ENCODE results near the gene PHACTR3.

PHACTR3 gene

DNA sequence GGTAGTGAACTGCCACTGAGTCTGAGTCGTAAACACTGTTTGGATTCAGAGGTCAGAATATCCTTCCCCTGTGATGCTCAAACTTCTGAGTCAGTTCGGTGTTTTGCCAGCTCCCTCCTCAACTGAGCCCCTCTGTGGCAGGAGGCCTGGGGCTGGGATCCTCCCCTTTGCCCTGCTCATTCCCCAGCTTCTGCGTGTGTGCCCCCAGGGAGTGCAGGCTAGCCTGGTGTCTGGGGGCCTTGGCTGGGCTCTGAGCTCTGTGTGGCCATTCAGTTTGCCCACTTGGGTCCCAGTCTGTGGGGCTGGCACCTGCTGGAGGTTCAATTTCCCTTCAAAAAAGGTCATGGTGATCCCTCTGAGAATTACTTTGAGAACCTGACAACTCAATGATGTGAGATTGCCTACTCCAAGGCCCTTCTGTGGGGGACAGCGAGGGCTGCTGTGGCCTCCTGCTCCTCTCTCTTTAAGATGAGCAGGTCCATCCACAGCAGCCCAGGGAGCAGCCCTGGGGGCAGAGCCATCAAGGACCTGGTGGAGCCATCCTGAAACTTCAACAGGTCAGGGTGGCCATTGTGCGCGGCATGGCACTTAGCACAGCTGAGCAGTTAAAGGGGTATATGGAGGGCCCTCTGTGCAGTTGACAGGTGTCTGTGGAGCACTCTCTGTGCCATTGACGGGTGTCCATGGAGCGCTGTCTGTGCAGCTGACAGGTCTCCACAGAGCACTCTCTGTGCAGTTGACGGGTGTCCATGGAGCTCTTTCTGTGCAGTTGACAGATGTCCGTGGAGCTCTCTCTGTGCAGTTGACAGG lies 181.9 kb downstream of the PHACTR3 start:
- no peak for DNase-seq (ENCODE audit: extremely low read depth in 1 of 2, low read depth in 1 of 2)

DNA sequence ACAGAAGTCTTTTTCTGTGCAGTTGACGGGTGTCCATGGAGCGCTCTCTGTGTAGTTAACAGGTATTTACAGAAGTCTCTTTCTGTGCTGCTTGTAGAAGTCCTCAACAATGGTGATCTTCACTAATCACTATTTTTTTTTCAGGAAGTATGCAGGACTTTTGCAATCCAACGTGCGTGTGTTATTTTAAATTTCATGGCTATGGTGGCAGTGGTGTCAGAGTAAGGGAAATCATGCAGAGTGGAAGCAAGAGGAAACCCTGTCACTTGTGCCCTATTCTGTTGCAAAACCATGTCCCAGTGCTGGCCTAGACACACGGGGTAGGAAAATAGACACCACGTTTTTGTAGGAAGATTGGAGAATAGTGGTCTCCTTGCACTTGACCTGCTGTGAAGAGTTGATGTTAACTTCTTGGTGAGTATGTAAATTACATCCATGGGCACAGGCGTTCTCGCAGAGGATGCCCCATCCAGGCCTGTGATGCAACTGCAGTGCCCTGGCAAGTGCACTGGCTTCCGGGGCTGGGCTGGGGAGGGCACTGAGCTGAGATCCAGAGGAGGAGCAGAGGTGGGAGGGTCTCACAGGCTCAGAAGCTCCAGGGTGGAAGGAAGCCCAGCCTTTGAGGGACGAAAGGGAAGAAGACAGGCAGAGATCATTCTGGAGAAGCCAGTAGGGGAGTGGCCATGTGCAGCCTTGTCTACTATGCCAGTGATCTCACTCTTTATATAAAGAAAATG lies 182.6 kb downstream of the PHACTR3 start:
- DNase-seq (ENCODE audit: extremely low read depth in 1 of 2, low read depth in 1 of 2) = no peak

DNA sequence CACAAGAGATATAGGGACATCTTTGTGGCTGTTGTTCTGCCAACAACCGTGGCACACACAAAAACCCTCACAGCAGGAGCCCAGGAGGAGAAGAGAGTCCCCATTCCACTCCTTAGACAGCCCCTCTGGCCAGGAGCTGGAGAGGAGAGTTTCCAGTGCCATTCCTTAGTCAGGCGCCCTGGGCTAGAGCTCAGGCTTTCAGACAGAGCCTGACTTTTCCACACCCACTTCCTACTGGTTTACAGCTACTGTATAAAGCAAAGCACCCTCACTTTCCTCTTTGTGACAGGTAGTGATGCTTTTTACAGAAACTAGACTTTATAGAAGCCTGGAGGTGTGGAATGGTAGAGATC lies 183.2 kb downstream of the PHACTR3 start:
- no peak for DNase-seq (ENCODE audit: extremely low read depth in 1 of 2, low read depth in 1 of 2)

DNA sequence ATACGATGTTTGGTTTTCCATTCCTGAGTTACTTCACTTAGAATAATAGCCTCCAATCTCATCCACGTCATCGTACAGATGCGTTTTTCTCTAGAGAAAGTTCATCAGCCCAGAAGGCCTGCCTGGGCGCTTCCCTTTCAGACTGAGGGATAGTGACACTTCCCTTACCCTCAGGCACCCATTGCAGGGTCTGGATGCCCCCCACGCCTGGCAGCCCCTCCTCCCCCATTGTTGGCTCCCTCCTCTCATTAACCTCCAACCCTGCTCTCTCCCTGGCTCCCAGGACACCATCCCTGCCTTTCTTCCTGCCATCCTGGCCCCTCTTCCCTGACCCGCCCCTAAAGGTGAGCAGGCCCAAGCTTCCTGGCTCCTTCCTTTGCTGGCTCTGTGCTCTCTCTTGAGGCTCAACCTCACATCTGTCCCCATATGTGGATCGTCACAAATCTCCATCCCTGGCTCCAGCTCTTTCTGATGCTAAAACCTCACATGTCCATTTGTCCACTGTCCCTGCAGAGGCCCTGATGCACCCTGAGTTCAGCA lies 183.9 kb downstream of the PHACTR3 start:
- DNase-seq (ENCODE audit: extremely low read depth in 1 of 2, low read depth in 1 of 2) = no peak

DNA sequence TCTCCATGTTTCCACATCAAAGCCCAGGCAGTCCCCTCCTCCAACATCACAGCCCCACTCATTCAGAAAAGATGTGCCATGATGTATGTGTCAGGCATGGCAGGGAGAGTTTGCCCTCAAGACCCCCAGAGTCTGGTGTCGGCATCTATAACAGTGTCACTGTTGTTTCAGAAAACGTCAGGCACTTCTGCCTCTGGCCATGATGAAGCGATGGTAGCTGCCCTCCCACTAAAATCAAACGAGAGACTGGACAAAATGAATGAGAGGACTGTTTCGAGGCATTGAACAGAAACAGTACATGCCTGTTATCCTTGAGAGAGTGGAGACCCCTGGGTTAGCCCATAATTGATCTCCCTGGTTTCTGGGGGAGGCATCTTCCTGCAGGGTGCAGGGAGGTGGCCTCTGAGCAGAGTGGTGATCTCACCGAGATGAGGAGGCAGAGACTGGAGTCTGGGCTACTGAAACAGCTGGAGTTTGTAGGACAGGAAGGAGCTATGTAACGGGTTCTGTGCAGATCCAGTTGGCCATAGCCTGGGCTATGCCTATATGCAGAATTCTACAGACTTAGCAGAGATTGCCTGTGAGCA lies 184.6 kb downstream of the PHACTR3 start:
- DNase-seq (ENCODE audit: extremely low read depth in 1 of 2, low read depth in 1 of 2) = no peak

DNA sequence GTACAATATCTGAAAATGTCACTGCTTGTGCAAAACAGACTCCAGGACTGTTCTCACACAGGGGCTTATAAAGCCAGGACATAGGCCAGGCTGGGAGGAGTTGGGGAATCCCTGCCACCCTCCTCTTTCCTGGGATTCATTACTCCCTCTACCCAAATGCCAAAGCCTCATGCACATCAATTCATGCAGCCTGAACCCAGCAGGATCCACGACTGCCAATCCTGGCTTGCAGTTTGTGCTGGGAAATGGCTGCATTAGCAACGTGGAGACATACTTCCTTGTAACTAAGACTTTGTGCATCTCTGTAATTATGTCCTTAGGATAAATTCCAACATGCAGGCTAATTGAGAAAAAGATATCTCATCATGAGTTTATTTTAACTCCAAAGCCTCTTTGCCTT lies 185.3 kb downstream of the PHACTR3 start:
- DNase-seq (ENCODE audit: extremely low read depth in 1 of 2, low read depth in 1 of 2) = no peak

DNA sequence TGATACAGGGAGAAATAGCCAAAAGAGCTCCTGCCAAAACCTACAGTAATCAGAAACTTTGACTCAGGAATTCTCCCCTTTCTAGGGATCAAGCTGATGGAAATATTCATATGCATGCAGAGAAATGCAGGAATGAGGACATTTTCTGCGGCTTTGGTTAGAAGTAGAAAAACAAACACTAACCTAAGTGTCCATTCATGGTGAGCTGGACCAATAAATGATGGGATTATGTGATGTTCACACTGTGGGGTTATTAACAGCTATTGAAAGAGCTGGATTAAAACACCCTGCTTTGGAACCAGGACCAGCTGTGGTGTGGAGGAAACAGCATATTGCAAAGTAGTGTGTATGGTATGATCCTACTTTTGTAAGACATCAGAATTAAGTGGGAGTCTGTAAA lies 186.0 kb downstream of the PHACTR3 start:
- no peak for DNase-seq (ENCODE audit: extremely low read depth in 1 of 2, low read depth in 1 of 2)

DNA sequence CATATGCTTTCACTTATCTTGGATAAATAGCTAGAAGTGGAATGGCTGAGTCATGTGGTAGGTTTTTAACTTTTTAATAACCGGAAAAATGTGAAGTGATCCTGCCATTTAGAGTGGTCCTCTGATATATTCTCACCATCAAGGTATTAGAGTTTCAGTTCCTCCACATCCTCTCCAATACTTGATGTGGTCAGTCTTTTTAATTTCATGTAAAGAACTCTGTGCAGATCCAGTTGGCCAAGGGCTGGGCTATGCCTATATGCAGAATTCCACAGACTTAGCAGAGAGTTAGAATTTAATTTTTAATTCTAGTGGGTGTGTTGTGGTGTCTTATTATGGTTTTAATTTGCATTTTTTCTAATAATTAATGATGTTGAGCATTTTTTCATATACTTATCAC lies 188.0 kb downstream of the PHACTR3 start:
- DNase-seq (ENCODE audit: extremely low read depth in 1 of 2, low read depth in 1 of 2) = no peak

DNA sequence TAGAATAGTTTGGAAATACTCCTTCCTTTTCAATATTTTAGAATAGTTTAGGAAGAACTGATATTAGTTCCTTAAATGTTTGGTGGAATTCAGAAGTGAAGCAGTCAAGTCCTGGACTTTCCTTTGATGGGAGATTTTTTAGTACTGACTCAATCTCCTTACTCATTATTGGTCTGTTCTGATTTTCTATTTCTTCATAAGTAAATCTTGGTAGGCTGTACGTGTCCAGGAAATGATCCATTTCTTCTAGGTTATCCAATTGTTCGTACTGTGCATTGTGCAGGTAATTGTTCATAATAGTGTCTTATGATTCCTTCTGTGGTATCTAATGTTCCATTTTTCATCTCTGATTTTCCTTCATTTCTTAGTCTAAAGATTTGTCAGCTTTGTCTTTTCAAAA lies 190.2 kb downstream of the PHACTR3 start:
- DNase-seq (ENCODE audit: extremely low read depth in 1 of 2, low read depth in 1 of 2) = no peak

DNA sequence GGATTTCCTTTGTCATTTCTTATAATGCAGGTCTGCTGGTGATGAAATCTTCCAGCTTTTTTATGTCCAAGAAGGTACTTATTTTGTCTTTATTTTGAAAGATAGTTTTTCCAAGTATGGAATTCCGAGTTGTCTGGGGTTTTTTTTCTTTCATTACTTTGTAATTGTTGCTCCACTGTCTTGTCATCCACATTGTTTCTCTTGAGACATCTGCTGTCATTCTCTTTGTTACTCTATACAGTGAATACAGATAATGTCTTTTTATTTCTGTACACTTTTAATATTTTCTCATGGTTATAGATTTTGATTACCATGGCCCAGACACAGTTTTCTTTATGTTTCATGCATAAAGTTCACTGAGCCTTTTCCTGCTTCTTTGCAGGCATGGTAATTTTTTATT lies 196.0 kb downstream of the PHACTR3 start:
- no peak for DNase-seq (ENCODE audit: extremely low read depth in 1 of 2, low read depth in 1 of 2)

DNA sequence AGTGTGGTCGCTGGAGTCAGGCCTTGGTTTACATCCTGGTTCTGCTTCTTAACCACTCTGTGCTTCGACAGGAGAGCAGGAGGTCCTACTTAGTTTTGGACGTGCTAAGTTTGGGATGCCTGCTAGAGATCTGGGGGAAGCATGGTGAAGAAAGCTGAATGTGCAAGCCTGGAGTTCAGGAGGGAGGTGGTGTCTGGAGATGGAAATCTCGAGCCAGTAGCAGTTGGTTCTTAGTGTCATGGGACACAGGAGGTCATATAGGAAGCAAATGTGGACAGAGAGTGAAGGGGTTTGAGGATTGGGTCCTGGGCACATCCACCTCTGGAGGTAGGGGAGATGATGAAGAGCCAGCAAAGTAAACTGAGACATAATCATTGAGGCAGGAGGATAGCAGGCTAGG lies 197.7 kb downstream of the PHACTR3 start:
- DNase-seq (ENCODE audit: extremely low read depth in 1 of 2, low read depth in 1 of 2) = no peak

DNA sequence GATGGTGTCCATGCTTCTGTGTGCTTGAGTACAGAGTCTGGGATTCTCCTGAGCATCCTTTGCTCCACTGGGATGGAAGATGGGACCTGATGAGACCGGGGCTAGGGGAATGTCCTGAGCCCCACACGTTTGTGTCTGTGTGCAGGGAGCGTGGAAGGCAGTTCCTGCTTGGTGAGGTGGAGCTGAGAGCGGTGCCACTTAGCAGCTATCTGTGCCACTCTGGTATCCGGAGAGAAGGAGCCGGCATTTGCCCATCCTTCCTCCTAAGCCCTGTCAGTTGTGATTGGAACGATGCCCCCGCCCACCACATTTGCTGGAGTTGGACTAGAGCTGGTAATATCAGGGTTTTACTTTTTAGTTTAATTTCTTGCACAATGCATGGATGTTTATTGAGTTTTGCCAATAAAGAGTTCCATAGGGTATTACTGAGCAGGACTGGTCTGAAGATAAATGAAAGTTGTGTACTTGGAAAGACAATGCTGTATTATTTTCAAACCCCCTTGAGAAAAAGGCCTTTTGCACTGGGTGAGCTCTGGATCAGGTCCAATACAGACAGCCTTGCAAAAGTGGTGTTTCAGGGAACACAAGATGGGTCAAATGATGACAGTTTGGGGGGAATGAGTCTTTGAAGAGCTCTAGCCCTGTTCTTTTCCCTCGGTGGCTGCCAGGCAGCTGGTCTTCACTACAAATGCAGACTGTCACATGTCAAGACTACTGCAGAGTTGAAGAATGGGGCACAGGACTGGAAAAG lies 198.3 kb downstream of the PHACTR3 start:
- DNase-seq (ENCODE audit: extremely low read depth in 1 of 2, low read depth in 1 of 2) = no peak

DNA sequence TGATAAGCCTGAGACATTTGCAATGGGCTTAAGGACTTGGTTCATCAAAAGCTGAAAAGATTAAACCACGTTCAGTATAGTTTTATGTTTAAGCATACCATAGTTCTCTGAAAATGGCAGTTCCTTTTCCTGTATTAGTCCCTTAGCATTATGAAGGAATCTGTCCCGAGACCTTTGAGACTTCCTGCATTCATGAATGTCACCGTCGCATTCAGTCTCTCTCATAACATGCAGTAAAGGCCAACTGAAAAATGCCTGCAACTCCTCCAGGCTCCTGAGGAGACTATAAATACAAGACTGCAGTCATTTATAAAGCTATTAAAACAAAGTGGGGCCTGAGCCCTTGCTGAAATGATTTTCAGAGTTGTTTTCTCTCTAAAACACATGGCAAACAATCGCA lies 200.0 kb downstream of the PHACTR3 start:
- DNase-seq (ENCODE audit: extremely low read depth in 1 of 2, low read depth in 1 of 2) = no peak

DNA sequence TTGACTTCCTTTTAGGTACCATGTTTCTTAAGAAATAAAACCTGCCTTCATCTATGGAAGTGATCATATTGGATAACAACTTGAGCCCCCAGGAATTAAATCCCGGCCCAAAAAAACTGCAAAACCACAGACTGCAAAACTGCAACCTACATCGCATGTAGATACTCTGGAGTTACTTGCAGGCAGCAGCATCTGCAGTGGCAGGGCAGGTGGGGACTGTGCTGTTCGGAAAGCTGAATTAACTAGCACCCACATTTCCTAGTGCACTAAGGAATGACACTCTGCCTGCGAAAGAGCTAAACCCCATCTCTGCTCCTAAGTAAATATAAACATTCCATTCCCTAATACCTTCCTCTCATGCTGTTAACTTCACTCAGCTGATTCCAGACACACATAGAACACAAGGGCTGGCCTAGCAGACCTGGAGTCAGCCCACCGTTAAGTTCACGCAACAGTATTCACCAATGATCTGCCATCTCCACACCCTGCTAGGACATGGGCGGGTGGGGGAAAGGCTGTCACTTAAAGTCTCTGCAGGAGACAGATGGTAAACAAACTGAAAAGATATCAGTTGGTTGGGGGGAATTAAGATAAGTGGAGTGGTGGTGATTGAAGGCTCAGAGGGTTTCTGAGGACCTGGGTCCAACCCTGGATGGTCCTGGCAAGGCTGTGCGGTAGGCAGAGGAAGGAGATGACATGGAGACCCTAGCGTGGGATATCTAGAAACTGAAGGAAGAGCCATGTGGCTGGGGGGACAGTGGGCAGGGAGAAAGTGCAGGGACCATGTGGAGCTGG lies 200.7 kb downstream of the PHACTR3 start:
- no peak for DNase-seq (ENCODE audit: extremely low read depth in 1 of 2, low read depth in 1 of 2)

DNA sequence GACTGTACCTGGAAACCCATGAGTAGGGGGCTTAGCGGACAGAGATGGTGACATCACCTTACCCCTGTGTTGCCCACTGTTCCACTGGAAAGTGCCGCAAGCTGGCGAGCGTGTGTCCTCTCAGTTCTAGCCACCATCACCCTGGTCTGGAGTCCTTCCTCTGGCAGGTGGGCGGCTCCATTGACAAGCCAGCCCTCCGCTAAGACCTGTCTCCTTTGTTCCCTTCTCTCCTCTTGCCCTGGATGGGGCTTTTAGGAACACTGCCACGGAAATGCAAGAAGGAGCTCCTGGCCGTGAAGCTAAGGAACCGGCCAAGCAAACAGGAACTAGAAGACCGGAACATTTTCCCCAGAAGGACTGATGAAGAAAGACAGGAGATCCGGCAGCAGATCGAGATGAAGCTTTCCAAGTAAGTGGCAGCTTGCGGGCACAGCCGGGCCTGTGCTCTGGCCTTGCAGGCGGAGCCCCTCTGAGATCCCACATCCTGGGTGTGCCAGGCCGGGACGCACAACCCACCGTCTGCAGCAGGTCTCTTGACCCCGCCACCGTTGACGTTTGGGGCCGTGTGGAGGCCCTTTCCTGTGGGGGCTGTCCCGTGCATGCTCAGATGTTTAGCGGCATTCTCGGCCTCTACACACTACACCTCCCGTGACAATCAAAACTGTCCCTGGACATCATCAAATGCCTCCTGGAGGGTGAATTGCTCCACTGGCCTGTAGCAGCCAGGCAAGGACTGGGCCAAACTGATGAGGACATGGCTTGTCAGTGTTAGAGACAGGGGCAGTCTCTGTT lies 201.6 kb downstream of the PHACTR3 start:
- no peak for DNase-seq (ENCODE audit: extremely low read depth in 1 of 2, low read depth in 1 of 2)

DNA sequence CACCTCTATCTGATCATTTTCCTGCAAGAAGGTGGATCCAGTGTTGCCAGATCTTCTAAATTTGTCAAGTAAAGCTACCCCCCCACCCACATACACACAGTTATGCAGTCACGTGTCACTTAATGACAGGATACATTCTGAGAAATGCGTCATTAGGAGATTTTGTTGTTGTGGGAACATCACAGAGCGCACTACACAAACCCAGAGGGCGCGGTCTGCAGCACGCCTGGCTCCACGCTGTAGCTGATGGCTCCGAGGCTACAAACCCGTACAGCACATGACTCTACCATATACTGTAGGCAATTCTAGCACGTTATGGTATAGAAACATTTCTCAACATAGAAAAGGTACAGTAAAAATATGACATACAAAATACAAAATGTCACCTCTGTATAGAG lies 202.2 kb downstream of the PHACTR3 start:
- no peak for DNase-seq (ENCODE audit: extremely low read depth in 1 of 2, low read depth in 1 of 2)

DNA sequence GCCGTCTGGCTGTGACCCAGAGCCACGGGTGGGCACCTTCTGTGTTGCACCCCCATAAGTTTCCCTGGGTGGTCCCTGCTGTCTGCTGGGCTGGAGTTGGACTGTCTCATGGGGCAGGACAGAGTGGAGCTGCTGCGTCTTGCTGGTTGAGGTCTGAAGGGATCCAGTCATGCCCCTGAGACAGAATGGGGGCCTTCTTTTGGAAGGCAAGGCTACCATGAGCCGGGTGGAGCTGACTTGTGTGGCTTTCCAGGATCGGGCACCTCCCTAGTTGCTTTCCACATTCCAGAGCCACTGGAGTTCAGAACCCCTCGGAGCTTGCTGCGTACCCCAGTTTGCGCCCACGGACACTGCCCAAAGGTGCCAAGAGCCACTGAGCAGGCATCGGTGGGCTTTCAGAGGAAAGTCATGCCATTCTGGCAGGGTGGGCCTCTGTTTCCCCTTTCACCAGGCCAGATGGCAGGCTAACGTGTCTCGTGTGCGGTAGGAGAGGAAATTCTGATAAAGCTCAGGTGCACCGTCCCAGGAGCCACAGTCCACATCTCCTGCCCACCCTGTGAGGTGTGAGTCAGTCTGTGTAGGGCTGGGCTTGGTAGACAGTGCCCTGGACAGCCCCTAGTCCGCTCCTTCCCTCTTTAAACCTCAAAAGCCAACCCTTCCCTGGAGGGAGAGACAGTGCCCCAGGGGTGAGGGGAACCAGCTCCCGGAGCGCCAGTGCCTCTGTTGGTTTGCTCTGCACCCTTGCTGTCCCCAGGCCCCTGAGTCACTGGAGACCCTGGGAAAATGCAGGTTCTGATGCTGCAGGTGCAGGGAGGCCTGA lies 203.8 kb downstream of the PHACTR3 start:
- no peak for DNase-seq (ENCODE audit: extremely low read depth in 1 of 2, low read depth in 1 of 2)

DNA sequence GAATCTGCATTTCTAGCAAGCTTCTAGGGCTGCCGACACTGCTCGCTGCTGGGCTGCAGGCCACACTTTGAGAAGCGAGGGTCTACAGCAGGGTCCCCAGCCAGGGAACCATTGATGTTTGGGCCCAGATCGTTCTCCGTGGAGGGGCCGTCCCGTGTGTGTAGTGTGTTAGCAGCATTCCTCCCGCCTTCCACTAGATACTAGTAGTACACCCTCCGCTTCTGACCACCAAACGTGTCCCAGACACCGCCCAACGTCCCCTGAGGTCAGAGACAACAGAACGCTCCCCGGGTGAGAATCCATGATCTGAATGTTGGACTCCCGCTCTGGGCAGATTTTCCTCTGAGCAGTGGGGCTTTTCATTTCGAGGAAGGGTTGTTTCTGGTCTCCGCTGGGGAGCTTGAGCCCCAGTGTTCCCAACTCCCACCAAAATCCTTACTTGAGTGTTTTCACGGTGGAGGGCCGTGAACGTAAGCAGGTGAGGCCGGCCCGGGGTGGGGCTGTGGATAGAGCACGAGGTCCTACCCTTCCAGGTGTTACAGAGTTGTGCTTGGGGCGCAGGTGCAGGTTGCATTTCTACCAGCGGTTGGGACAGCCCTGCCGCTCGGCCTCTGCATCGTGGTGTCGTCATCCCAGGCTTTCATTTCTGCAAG lies 204.5 kb downstream of the PHACTR3 start:
- DNase-seq (ENCODE audit: extremely low read depth in 1 of 2, low read depth in 1 of 2) = no peak
